Measurements from ENCODE around the gene CLEC11A. TPM values are rescaled to one million over a fixed set of nuclear protein-coding genes. Genes with fewer than 3 reads are reported as not detected.

Gene CLEC11A
- total and polyA plus RNA-seq, 2 donors from 2014 or later = 9.6 to 24.5 TPM

DNA sequence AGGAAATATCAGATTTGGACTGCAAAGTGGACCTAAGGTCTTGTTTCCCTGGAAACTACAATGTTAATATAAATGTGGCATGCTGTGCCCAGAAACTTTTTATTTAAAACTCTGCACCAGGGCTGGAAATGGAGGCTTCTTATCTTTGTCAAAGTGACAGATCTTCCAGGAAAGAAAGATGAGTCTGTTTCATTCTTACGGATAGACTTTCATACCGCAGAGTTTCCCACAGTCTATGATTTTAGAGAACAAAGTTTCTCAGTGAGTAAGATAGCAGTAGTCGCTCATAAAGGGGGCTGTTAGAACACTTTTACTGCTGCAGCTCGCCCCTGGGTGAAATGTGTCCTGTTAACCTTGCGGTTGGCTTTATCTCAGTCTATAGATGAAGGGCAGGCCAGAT is 6.7 kb downstream of the CLEC11A start:
- no peak overlapping the region for H3K4me3 ChIP-seq (ENCODE audit: low read length in 3 of 3)

DNA sequence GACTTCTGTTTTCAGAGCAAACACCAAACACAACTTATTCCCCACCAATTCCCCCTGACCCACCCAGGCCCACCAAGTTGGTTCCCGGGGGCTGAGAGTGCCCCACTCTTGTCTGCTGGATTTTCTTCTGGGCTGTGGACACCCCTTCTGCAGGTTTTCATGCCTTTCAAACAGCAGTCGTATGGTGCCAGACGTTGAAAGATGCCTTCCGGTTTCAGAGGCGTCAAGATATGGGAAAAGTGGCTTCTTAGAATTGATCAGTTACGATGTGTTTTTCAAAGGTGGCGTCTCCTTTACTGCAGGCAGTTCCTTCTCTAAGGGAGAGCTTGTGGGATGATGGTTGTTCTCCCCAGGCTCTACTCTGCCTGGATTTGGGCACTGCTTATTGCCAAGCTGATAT is 12.7 kb downstream of the CLEC11A start:
- Histone ChIP-seq H3K4me3 (ENCODE audit: low read length in 3 of 3) (no peak overlapping the region), H3K9me3 (ENCODE audit: control insufficient read depth in 2 of 3, insufficient read depth in 1 of 3, low read length in 3 of 3) (no peaks in the 10 kb centered on the region), H3K9ac (ENCODE audit: low read length in 3 of 3) (no peak overlapping the region), H3K36me3 (ENCODE audit: control insufficient read depth in 2 of 3, insufficient read depth in 3 of 3, low read length in 3 of 3) (no peaks in the 10 kb centered on the region), H3K27ac (ENCODE audit: low read depth in 2 of 2, low read length in 2 of 2) (no peak overlapping the region), H3K27me3 (ENCODE audit: control insufficient read depth, insufficient read depth, low read length) (no peaks in the 10 kb centered on the region), H3K4me1 (ENCODE audit: control insufficient read depth in 2 of 3, insufficient read depth in 2 of 3, low read depth in 1 of 3, low read length in 3 of 3) (no peaks in the 10 kb centered on the region)
- no peak for FAIRE-seq
- no peak for DNase-seq
- TF ChIP-seq, protein P1, sequence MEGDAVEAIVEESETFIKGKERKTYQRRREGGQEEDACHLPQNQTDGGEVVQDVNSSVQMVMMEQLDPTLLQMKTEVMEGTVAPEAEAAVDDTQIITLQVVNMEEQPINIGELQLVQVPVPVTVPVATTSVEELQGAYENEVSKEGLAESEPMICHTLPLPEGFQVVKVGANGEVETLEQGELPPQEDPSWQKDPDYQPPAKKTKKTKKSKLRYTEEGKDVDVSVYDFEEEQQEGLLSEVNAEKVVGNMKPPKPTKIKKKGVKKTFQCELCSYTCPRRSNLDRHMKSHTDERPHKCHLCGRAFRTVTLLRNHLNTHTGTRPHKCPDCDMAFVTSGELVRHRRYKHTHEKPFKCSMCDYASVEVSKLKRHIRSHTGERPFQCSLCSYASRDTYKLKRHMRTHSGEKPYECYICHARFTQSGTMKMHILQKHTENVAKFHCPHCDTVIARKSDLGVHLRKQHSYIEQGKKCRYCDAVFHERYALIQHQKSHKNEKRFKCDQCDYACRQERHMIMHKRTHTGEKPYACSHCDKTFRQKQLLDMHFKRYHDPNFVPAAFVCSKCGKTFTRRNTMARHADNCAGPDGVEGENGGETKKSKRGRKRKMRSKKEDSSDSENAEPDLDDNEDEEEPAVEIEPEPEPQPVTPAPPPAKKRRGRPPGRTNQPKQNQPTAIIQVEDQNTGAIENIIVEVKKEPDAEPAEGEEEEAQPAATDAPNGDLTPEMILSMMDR (IDR thresholded peaks at IDR 0.05; ENCODE audit: borderline replicate concordance, extremely low read depth, insufficient read depth) = no peak
- intact Hi-C loops (cut with DNase I) = no loop called here

More for the DNA sequence above, 6.7 kb downstream of the CLEC11A start:
- Histone ChIP-seq H3K27me3 (ENCODE audit: control insufficient read depth, insufficient read depth, low read length) (no peaks in the 10 kb centered on the region), H3K9me3 (ENCODE audit: control insufficient read depth in 2 of 3, insufficient read depth in 1 of 3, low read length in 3 of 3) (no peaks in the 10 kb centered on the region), H3K4me1 (ENCODE audit: control insufficient read depth in 2 of 3, insufficient read depth in 2 of 3, low read depth in 1 of 3, low read length in 3 of 3) (peaks cover 0 to 11% (median 0%) of the 10 kb centered on the region in 3 donors), H3K9ac (ENCODE audit: low read length in 3 of 3) (no peak overlapping the region), H3K36me3 (ENCODE audit: control insufficient read depth in 2 of 3, insufficient read depth in 3 of 3, low read length in 3 of 3) (no peaks in the 10 kb centered on the region), H3K27ac (ENCODE audit: low read depth in 2 of 2, low read length in 2 of 2) (no peak overlapping the region)
- no peak for FAIRE-seq
- no peak for DNase-seq
- TF ChIP-seq, protein P1 (IDR thresholded peaks at IDR 0.05; ENCODE audit: borderline replicate concordance, extremely low read depth, insufficient read depth) = no peak
- intact Hi-C loops (cut with DNase I) = no loop called here

DNA sequence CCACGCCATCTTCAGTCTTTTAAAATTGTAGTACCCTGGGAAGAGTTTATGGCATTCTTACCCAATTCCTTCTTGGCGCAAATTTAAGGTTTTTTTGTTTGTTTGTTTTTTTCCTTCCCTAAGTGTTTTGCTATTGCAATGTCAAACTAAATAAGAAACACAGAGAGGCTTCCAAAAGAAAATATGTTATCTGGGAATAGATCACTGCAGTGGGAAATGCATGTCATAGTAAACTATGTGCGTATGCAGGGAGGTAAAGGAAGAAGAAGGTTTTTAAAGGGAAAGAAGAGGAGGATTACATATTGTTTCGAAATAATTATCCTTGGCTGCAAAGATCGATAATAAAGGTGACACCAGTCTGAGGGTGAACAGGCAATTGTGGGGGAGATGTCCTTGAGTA is 13.2 kb downstream of the CLEC11A start:
- DNase-seq (no peak), FAIRE-seq (no peak)
- H3K36me3 ChIP-seq (ENCODE audit: control insufficient read depth in 2 of 3, insufficient read depth in 3 of 3, low read length in 3 of 3) = no peaks in the 10 kb centered on the region
- no peak overlapping the region for H3K27ac ChIP-seq (ENCODE audit: low read depth in 2 of 2, low read length in 2 of 2)
- H3K4me1 ChIP-seq (ENCODE audit: control insufficient read depth in 2 of 3, insufficient read depth in 2 of 3, low read depth in 1 of 3, low read length in 3 of 3) = no peaks in the 10 kb centered on the region
- H3K9me3 ChIP-seq (ENCODE audit: control insufficient read depth in 2 of 3, insufficient read depth in 1 of 3, low read length in 3 of 3) = no peaks in the 10 kb centered on the region
- intact Hi-C loops (cut with DNase I) = no loop called here
- no peak overlapping the region for H3K4me3 ChIP-seq (ENCODE audit: low read length in 3 of 3)
- TF ChIP-seq, protein P1 (IDR thresholded peaks at IDR 0.05; ENCODE audit: borderline replicate concordance, extremely low read depth, insufficient read depth) = no peak
- no peak overlapping the region for H3K9ac ChIP-seq (ENCODE audit: low read length in 3 of 3)
- H3K27me3 ChIP-seq (ENCODE audit: control insufficient read depth, insufficient read depth, low read length) = no peaks in the 10 kb centered on the region
